VCaP (cell line): ENCODE results near the gene TRIM7.

Source experiments
- H3K27ac ChIP-seq: fragments of 450-650 bp; 2 replicates; pipeline ENCODE4 v1.5.1; 2017
- CTCF ChIP-seq: fragments of 450-650 bp; conservative IDR thresholded peaks from 2 replicates; pipeline ENCODE4 v1.5.1; 2017; ENCODE audit warnings: mild to moderate bottlenecking, moderate library complexity

TRIM7 gene

GRCh38 chr5:181199881-181200638, 4.9 kb downstream of the TRIM7 start:
- no peak for TF ChIP-seq CTCF

GRCh38 chr5:181198905-181199519, 6.0 kb downstream of the TRIM7 start:
- H3K27ac ChIP-seq, result no peak overlapping the region
- no peak for TF ChIP-seq CTCF

More at GRCh38 chr5:181199881-181200638, 4.9 kb downstream of the TRIM7 start:
- no peak overlapping the region for H3K27ac ChIP-seq

GRCh38 chr5:181198106-181198685, 6.8 kb downstream of the TRIM7 start:
- TF ChIP-seq CTCF, result no peak
- H3K27ac ChIP-seq, result no peak overlapping the region

- TF ChIP-seq CTCF, result no peak
- no peak overlapping the region for H3K27ac ChIP-seq
Observed at GRCh38 chr5:181197326-181197951, 7.6 kb downstream of the TRIM7 start.

GRCh38 chr5:181195249-181195761, 9.7 kb downstream of the TRIM7 start:
- TF ChIP-seq CTCF, result no peak

GRCh38 chr5:181194489-181195248, 10.3 kb downstream of the TRIM7 start:
- H3K27ac ChIP-seq, result no peak overlapping the region
- no peak for TF ChIP-seq CTCF

More at GRCh38 chr5:181195249-181195761, 9.7 kb downstream of the TRIM7 start:
- H3K27ac ChIP-seq, result no peak overlapping the region
